Neuron (in vitro differentiated cells): ENCODE data around the gene SCN1B.

ENCODE experiments used
- H2AFZ ChIP-seq: one replicate; pipeline ENCODE4 v1.6.1; 2013; ENCODE audit warnings: low read depth, mild to moderate bottlenecking, inconsistent platforms, low read length, moderate library complexity
- H3K27me3 ChIP-seq: one replicate; pipeline ENCODE4 v1.6.1; 2013; ENCODE audit warnings: low read length; ENCODE audit not compliant: insufficient read depth
- H3K36me3 ChIP-seq: one replicate; pipeline ENCODE4 v1.6.1; 2013; ENCODE audit warnings: low read length; ENCODE audit not compliant: insufficient read depth
- H3K4me1 ChIP-seq: one replicate; pipeline ENCODE4 v1.6.1; 2013; ENCODE audit warnings: low read length; ENCODE audit not compliant: insufficient read depth
- H3K4me3 ChIP-seq: 2 replicates; pipeline ENCODE4 v1.5.1; 2013; ENCODE audit warnings: mild to moderate bottlenecking, low read length, moderate library complexity
- H3K9me3 ChIP-seq: one replicate; pipeline ENCODE4 v1.6.1; 2013; ENCODE audit warnings: low read length

Gene SCN1B

DNA sequence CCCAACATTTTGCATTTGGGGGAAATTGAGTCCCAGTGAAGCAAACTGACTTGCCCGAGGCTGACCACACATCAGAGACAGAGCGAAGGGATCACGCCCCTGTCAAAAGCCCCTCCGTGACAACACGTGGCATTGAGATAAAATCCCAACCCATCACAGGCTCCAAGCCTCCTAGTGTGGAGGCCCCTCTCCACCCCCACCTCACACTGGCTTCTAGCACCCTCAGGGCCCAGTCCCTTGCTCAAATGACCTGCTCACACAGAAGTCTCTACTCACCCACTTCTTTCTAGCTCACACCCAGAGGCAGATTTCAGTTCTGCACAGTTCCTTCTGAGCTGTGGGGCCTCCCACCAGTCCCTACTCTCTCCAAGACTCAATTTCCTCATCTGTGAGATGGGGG, 21.5 kb downstream of the SCN1B start:
- no peak overlapping the region for H2AFZ ChIP-seq
- no peak overlapping the region for H3K4me3 ChIP-seq
- H3K36me3 ChIP-seq = no peaks in the 10 kb centered on the region
- no peaks in the 10 kb centered on the region for H3K27me3 ChIP-seq
- H3K9me3 ChIP-seq = no peaks in the 10 kb centered on the region
- no peaks in the 10 kb centered on the region for H3K4me1 ChIP-seq

DNA sequence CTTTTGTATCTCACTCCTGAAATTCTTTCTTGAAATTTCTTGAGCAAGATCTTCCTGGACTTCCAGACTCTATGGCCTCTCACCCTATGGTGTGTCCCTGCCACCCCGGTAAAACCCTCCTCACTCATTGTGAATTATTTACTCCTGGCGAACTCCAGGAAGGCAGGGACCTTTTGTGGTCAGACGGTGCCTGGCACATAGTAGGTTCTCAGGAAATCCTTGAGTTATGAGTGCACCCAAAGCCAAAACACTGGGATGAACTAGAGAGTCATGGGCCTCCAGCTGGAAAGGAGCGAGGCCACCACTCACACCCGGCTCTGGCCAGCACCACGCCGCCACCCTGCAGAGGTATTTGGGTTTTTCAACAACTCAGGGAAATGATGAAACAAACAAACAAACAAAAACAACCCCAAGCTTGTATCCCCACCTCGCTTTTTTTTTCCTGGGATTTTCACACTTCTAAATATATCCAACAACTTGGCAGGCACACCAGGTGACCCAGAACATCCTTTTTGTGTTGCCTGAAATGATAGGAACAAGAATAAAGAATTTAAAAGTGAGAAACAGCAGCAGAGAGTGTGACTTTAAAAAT, 22.4 kb downstream of the SCN1B start:
- Histone ChIP-seq H3K27me3 (no peaks in the 10 kb centered on the region), H3K4me3 (no peak overlapping the region), H3K9me3 (no peaks in the 10 kb centered on the region), H2AFZ (no peak overlapping the region), H3K36me3 (no peaks in the 10 kb centered on the region), H3K4me1 (no peaks in the 10 kb centered on the region)

DNA sequence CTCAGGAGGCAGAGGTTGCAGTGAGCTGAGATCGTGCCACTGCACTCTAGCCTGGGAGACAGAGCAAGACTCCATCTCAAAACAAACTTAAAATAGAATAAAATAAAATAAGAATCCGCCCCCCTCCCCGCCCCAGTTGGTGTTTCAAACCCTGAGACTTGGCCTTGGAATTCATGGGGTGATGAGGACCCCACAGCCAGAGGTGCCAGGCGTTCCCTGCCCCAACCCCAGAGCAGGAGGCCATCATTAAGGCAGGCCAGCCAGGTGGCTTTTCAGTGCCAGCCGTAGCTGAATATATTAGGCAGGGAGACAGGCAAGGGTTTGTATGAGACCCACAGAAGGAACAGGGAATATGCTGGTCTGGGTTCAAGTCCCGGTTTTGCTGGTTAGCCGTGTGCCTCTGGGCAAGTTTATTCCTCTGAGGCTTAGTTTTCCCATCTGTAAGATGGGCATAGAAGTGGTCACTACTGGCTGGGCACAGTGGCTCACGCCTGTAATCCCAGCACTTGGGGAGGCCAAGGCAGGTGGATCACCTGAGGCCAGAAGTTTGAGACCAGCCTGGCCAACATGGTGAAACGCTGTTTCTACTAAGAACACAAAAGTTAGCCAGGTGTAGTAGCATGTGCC, 23.5 kb downstream of the SCN1B start:
- H3K9me3 ChIP-seq = no peaks in the 10 kb centered on the region
- H2AFZ ChIP-seq = no peak overlapping the region
- no peak overlapping the region for H3K4me3 ChIP-seq
- H3K4me1 ChIP-seq = no peaks in the 10 kb centered on the region
- no peaks in the 10 kb centered on the region for H3K36me3 ChIP-seq
- H3K27me3 ChIP-seq = no peaks in the 10 kb centered on the region

DNA sequence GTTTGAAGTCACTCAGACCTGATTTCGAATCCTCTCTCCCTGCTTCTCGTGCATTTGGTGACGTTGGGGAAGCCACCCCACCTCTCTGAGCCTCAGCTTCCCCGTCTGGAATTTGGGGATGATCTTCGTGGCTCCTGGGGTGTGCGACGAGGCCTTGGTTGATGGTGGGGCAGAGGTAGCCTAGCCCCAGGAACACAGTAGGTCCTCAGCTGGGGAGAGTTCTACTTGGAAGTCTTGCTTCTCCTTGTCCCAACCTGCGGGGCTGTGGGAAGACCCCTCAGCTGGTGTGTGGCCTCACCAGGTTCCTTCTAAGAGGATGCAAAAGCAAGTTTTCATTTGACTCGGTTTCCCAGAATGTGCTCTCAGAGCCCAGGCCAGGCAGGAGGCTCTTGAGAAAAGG, 24.4 kb downstream of the SCN1B start:
- no peaks in the 10 kb centered on the region for H3K9me3 ChIP-seq
- no peaks in the 10 kb centered on the region for H3K27me3 ChIP-seq
- no peaks in the 10 kb centered on the region for H3K36me3 ChIP-seq
- no peaks in the 10 kb centered on the region for H3K4me1 ChIP-seq
- no peak overlapping the region for H2AFZ ChIP-seq
- H3K4me3 ChIP-seq = no peak overlapping the region

DNA sequence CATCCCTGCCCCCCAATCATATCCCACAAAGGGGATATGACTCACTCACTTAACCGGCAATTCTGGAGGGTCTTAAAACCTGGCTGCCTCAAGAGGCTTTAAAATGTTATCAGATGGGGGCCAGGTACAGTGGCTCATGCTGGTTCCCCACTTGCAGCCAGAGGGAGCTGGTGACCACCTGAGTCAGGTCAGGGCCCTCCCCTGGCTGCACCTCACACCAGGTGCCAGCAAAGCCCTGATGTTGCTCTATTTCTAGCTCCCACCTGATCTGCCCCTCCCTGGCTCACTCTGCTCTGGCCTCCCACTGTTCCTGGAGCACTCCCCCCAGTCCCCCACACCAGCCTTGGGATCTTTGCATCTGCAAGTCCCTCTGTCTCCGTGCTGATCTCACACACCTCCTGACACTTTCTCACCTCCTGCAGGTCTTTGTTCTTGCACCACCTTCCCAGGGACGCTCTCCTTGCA, 25.5 kb downstream of the SCN1B start:
- H3K4me3 ChIP-seq = no peak overlapping the region
- H3K9me3 ChIP-seq = no peaks in the 10 kb centered on the region
- no peak overlapping the region for H2AFZ ChIP-seq
- no peaks in the 10 kb centered on the region for H3K4me1 ChIP-seq
- no peaks in the 10 kb centered on the region for H3K36me3 ChIP-seq
- no peaks in the 10 kb centered on the region for H3K27me3 ChIP-seq

- Histone ChIP-seq H3K9me3 (no peaks in the 10 kb centered on the region), H2AFZ (no peak overlapping the region), H3K4me1 (no peaks in the 10 kb centered on the region)
Measured at GRCh38 chr19:35056513-35057063, 26.3 kb downstream of the SCN1B start.

GRCh38 chr19:35058370-35058769, 28.1 kb downstream of the SCN1B start:
- Histone ChIP-seq H3K36me3 (no peaks in the 10 kb centered on the region), H3K27me3 (no peaks in the 10 kb centered on the region), H2AFZ (no peak overlapping the region), H3K4me1 (no peaks in the 10 kb centered on the region), H3K4me3 (no peak overlapping the region), H3K9me3 (no peaks in the 10 kb centered on the region)

More at GRCh38 chr19:35056513-35057063, 26.3 kb downstream of the SCN1B start:
- Histone ChIP-seq H3K27me3 (no peaks in the 10 kb centered on the region), H3K4me3 (no peak overlapping the region), H3K36me3 (no peaks in the 10 kb centered on the region)

GRCh38 chr19:35059006-35059798, 28.9 kb downstream of the SCN1B start:
- H2AFZ ChIP-seq = no peak overlapping the region
- H3K4me1 ChIP-seq = no peaks in the 10 kb centered on the region
- H3K9me3 ChIP-seq = no peaks in the 10 kb centered on the region
- no peaks in the 10 kb centered on the region for H3K27me3 ChIP-seq
- no peaks in the 10 kb centered on the region for H3K36me3 ChIP-seq
- H3K4me3 ChIP-seq = no peak overlapping the region

- Histone ChIP-seq H3K9me3 (no peaks in the 10 kb centered on the region), H3K36me3 (no peaks in the 10 kb centered on the region), H2AFZ (no peak overlapping the region), H3K4me3 (no peak overlapping the region), H3K4me1 (no peaks in the 10 kb centered on the region), H3K27me3 (no peaks in the 10 kb centered on the region)
Measured at GRCh38 chr19:35059799-35060091, 29.5 kb downstream of the SCN1B start.

- Histone ChIP-seq H3K4me1 (no peaks in the 10 kb centered on the region), H2AFZ (no peak overlapping the region), H3K4me3 (no peak overlapping the region), H3K27me3 (no peaks in the 10 kb centered on the region), H3K9me3 (no peaks in the 10 kb centered on the region), H3K36me3 (no peaks in the 10 kb centered on the region)
Measured at GRCh38 chr19:35060160-35060855, 30.0 kb downstream of the SCN1B start.

DNA sequence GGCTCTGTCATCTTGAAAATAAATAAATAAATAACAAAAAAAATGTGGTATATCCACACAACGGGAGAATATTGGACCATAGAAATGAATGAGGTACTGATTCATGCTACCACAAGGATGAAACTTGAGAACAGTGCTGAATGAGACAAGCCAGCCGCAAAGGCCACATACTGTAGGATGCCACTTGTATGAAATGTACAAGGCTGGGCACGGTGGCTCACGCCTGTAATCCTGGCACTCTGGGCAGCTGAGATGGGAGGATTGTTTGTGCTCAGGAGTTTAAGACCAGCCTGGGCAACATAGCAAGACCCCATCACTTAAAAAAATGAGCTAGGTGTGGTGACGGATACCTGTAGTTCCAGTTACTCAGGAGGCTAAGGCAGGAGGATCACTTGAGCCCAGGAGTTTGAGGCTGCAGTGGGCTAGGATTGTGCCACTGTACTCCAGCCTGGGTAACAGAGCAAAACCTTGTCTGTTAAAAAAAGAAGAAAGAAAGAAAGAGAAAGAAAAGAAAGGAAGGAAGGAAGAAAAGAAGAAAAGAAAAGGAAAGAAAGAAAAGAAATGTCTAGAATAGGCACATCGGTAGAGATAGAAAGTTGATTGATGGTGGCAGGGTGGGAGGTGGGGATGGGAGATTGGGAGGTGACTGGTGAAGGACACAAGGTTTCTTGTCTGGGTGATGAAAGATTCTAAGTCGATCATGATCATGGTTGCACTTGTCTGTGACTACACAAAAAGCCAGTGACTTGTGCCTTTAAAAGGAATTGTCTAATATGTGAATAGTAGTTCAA, 31.5 kb downstream of the SCN1B start:
- no peaks in the 10 kb centered on the region for H3K27me3 ChIP-seq
- H3K36me3 ChIP-seq = no peaks in the 10 kb centered on the region
- no peak overlapping the region for H2AFZ ChIP-seq
- H3K4me3 ChIP-seq = no peak overlapping the region
- H3K9me3 ChIP-seq = no peaks in the 10 kb centered on the region
- no peaks in the 10 kb centered on the region for H3K4me1 ChIP-seq

GRCh38 chr19:35062942-35063341, 32.7 kb downstream of the SCN1B start:
- Histone ChIP-seq H3K36me3 (no peaks in the 10 kb centered on the region), H3K9me3 (no peaks in the 10 kb centered on the region), H2AFZ (no peak overlapping the region), H3K4me3 (no peak overlapping the region), H3K4me1 (no peaks in the 10 kb centered on the region), H3K27me3 (no peaks in the 10 kb centered on the region)
